ENCODE measurements around the gene FBXO3.
"Not testable (repeated sequence)": the region's sequence is repeated elsewhere in the genome, so short reads cannot be mapped to it uniquely, and the experiment has no call there.

The FBXO3 gene

DNA sequence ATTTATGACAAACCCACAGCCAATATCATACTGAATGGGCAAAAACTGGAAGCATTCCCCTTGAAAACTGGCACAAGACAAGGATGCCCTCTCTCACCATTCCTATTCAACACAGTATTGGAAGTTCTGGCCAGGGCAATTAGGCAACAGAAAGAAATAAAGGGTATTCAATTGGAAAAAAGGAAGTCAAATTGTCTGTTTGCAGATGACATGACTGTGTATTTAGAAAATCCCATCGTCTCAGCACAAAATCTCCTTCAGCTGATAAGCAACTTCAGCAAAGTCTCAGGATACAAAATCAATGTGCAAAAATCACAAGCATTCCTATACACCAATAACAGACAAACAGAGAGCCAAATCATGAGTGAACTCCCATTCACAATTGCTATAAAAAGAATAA is 46.8 kb downstream of the FBXO3 start:
- not testable (repeated sequence) for H3K9ac ChIP-seq (ENCODE audit: low read depth, low read length); H3K36me3 ChIP-seq (ENCODE audit: insufficient read depth, low read length); H3K9me3 ChIP-seq (ENCODE audit: control insufficient read depth, insufficient read depth, low read length)
- H3K4me1 ChIP-seq (ENCODE audit: insufficient read depth, low read length): peaks cover 11% of the 10 kb centered on the region; the same call in 1 of the 2 replicates

DNA sequence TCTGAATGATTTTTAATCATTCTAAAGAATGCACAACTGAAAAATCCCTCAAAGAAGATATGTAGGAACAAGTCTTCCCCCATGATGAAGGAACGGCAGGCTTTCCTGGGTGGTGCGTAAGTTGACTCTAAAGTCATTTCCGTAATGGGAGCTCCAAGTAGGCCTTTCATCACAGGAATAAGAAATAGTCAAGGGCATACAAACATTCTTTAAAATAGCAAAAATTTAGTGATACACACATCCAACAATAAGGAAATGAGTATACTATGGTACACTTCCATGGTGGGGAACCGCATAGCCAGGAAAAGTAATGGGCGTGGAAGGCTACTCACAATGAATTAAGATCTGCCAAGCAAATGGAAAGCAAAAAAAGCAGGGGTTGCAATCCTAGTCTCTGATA is 48.8 kb downstream of the FBXO3 start:
- no peaks in the 10 kb centered on the region for H3K36me3 ChIP-seq (ENCODE audit: insufficient read depth, low read length)
- H3K9ac ChIP-seq (ENCODE audit: low read depth, low read length): no peak overlapping the region
- no peaks in the 10 kb centered on the region for H3K9me3 ChIP-seq (ENCODE audit: control insufficient read depth, insufficient read depth, low read length)
- peaks cover 11% of the 10 kb centered on the region; the same call in 1 of the 2 replicates for H3K4me1 ChIP-seq (ENCODE audit: insufficient read depth, low read length)

DNA sequence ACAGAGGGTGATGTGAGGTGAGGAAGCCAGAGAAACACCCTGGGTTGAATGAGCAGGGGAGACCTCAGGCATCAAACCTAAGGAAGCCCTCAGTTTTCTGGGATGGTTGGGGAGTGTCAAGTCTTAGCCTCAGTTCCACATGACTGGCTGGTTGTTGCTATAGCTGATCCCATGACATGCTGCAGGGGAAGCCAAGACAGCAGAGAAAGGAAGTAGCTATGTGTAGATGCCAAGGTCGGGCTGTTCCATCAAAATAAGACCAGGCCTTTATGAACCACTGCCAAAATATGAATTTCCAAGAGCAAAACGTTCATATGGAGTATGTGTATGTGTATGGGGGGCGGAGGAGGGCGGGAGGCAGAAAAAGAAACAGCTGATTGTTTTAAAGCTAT is 49.7 kb downstream of the FBXO3 start:
- Histone ChIP-seq H3K9ac (ENCODE audit: low read depth, low read length) (no peak overlapping the region), H3K36me3 (ENCODE audit: insufficient read depth, low read length) (no peaks in the 10 kb centered on the region), H3K4me1 (ENCODE audit: insufficient read depth, low read length) (peaks cover 11% of the 10 kb centered on the region; the same call in 1 of the 2 replicates), H3K9me3 (ENCODE audit: control insufficient read depth, insufficient read depth, low read length) (no peaks in the 10 kb centered on the region)

DNA sequence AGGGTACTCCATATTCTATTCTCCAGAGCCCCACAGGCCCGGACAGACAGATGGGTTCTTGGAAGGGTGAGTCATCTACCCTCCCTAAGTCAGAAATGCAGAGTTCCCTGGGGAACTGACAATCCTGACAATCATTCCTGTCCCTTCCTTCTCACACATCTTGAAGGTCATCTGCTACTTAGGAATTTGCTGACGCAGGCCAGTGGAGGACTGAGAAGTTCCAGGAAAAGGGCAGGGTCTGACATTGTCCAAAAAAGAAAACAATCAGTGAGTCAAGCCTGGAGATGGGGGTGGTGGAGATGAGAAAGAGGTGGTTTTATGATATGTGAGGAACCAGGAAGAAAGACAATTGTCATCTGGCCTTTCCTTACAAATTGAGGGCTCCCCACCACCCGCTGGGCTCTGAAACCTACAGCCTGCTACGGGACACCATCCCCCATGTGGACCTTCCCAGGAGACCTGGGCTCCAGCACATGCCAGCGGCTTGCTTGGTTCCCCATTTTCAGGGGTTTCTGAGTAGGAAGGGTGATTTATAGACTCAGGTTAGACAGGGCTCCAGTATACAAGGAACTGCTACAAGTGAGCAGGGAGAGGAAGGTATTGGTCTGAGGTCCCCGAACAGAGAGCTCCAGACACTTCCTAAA is 51.0 kb downstream of the FBXO3 start:
- H3K4me1 ChIP-seq (ENCODE audit: insufficient read depth, low read length): peaks cover 11% of the 10 kb centered on the region; the same call in 1 of the 2 replicates
- no peaks in the 10 kb centered on the region for H3K36me3 ChIP-seq (ENCODE audit: insufficient read depth, low read length)
- H3K9ac ChIP-seq (ENCODE audit: low read depth, low read length): no peak overlapping the region
- H3K9me3 ChIP-seq (ENCODE audit: control insufficient read depth, insufficient read depth, low read length): no peaks in the 10 kb centered on the region

DNA sequence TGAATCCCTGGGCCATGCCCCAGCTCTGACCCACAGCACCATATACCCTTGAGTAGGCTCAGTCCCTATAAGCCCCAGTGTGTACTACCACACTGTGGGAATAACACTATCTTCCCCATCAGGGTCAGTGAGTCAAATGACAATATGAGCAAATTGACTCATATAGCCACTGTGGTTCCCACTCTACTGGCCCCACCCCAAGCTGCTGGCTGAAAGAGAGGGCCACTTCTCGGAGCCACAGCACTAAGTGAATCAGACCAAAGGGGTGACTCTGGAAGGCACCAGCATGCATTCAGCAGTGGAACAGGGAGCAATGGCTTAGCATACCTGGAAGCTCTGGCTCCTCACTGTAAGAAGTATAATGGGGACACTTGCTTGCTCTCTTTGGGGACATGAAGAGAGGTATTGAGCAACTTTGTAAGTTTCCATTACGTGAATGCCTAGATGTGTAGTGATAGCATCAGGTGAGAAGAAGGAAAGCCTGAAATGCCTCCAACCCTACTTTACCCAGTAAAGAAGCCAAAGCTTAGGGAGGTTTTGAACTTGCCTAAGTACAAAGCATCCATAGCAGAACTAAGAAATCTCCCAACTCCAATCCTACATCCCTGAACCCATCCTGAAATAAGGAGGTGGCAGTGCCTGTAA is 51.6 kb downstream of the FBXO3 start:
- Histone ChIP-seq H3K9me3 (ENCODE audit: control insufficient read depth, insufficient read depth, low read length) (no peaks in the 10 kb centered on the region), H3K9ac (ENCODE audit: low read depth, low read length) (no peak overlapping the region), H3K4me1 (ENCODE audit: insufficient read depth, low read length) (peaks cover 11% of the 10 kb centered on the region; the same call in 1 of the 2 replicates), H3K36me3 (ENCODE audit: insufficient read depth, low read length) (no peaks in the 10 kb centered on the region)

DNA sequence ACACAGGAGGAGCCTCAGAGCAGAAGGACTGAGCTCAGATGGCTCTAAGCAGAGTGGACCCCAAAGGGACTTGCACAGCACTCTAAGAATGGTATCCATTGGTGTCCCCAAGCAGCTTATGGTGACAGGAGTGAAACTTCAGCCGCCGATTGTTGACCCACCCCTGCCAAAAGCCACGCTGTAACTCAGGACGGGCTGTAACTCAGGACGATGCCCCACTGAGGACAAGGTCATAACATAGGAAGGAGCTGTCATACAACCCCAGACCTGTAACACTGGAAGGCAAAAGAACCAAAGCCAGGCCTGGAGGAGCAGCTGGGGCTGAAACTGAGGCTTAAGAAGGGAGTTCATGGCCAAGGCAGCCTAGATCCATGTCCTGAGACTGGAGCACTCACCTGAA is 52.3 kb downstream of the FBXO3 start:
- Histone ChIP-seq H3K36me3 (ENCODE audit: insufficient read depth, low read length) (no peaks in the 10 kb centered on the region), H3K9me3 (ENCODE audit: control insufficient read depth, insufficient read depth, low read length) (no peaks in the 10 kb centered on the region), H3K9ac (ENCODE audit: low read depth, low read length) (no peak overlapping the region), H3K4me1 (ENCODE audit: insufficient read depth, low read length) (peaks cover 11% of the 10 kb centered on the region; the same call in 1 of the 2 replicates)

DNA sequence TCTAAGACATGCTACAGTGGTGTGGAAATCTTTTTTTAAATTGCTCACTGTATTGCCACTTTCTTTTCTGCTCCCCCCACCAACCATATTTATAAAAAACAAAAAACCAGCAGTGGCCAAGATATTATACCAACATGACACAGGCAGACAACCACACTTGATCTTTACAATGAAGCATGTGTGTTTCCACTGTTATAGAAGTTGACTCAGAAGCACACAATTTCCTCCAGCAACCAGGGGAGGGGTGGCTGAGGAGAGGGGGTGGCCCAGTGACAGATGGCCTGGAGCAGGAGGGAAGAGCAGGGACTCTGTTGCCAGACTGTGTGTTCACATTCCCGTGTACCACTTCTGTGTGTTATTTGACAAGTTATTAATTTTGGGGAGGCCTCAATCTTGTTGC is 52.9 kb downstream of the FBXO3 start:
- Histone ChIP-seq H3K9ac (ENCODE audit: low read depth, low read length) (no peak overlapping the region), H3K9me3 (ENCODE audit: control insufficient read depth, insufficient read depth, low read length) (no peaks in the 10 kb centered on the region), H3K36me3 (ENCODE audit: insufficient read depth, low read length) (no peaks in the 10 kb centered on the region; the same call in 1 of the 2 replicates), H3K4me1 (ENCODE audit: insufficient read depth, low read length) (peaks cover 11% of the 10 kb centered on the region; the same call in 1 of the 2 replicates)

DNA sequence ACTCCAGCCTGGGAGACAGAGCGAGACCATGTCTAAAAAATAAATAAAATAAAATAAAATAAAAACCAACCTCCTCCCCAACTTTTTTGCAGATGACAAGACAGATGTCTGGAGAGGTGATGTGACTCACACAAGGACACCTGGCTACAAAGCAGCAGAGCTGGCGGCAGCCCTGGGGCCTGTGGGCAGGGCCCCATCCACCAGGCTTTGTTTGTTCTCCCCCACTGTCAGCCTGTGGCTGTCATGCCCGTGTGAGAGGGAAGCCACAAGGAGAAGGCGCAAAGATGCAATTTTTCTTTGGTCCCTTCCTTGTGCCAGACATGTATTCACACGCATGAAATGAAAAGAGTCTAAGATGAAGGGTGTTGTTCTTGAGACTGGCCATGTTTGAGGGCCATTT is 54.7 kb downstream of the FBXO3 start:
- H3K36me3 ChIP-seq (ENCODE audit: insufficient read depth, low read length): no peaks in the 10 kb centered on the region; the same call in 1 of the 2 replicates
- no peaks in the 10 kb centered on the region for H3K9me3 ChIP-seq (ENCODE audit: control insufficient read depth, insufficient read depth, low read length)
- H3K4me1 ChIP-seq (ENCODE audit: insufficient read depth, low read length): peaks cover 11% of the 10 kb centered on the region; the same call in 1 of the 2 replicates
- no peak overlapping the region for H3K9ac ChIP-seq (ENCODE audit: low read depth, low read length)

DNA sequence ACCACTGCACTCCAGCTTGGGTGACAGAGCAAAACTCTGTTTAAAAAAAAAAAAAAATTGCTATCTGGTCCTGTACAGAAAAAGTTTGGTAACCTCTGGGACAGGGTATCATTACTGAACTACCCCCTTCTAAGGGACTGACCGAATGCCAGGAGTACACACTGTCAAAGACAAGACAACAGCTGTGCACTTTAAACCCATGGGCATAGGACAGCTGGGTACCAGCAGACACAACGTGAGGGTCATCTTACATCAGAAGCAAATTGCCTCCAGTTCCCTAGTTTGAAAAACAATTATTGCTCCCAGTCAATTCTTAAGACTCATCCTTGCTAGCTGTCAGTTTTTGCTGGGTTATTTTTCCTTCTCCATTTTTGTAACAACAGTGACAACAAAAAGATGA is 55.9 kb downstream of the FBXO3 start:
- H3K9ac ChIP-seq (ENCODE audit: low read depth, low read length): no peak overlapping the region
- H3K9me3 ChIP-seq (ENCODE audit: control insufficient read depth, insufficient read depth, low read length): no peaks in the 10 kb centered on the region
- no peaks in the 10 kb centered on the region; the same call in 1 of the 2 replicates for H3K36me3 ChIP-seq (ENCODE audit: insufficient read depth, low read length)
- H3K4me1 ChIP-seq (ENCODE audit: insufficient read depth, low read length): peaks cover 5% of the 10 kb centered on the region; the same call in 1 of the 2 replicates

DNA sequence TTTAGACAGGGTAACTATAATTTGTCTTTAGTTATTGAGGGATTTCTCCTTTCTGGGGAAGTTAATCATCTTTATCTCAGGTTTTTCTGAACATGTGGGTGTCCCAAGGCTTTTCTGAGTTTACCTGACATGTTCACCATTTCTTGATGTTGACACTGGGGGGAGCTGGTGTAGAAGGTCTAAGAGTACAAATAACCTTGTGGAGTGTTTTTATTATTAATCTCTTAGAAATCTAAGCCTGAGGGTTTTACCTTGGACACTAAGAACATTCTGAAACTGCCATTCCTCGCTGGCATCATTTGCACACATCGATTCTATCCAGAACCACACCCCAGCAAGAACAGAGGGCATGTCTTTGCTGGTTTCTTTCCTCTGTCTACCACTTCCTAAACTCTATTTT is 58.1 kb downstream of the FBXO3 start:
- H3K36me3 ChIP-seq (ENCODE audit: insufficient read depth, low read length): no peaks in the 10 kb centered on the region; the same call in 1 of the 2 replicates
- H3K4me1 ChIP-seq (ENCODE audit: insufficient read depth, low read length): no peaks in the 10 kb centered on the region
- no peak overlapping the region for H3K9ac ChIP-seq (ENCODE audit: low read depth, low read length)
- H3K9me3 ChIP-seq (ENCODE audit: control insufficient read depth, insufficient read depth, low read length): no peaks in the 10 kb centered on the region

DNA sequence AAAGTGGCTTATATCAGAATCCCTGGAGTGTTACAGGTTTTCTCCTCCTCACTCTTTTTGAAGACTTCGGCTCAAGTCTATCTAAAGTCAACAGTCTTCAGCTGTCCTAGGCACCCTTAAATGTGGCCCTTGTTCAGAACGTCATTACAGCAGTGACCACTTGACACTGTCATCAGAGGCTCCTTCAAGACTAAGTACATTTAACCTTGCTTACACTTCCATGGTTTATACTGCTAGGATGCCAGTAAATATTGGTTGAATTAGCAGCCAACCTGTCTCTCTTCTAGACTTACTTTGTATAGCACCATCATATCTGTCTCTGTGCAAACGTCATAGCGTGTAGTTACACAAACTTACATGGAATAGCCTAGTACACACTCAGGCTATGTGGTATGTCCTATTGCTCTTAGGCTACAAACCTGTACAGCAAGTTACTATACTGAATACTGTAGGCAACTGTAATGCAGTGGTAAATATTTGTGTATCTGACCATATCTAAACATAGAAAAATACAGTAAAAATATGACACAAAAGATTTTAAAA is 60.4 kb downstream of the FBXO3 start:
- Histone ChIP-seq H3K9me3 (ENCODE audit: control insufficient read depth, insufficient read depth, low read length) (no peaks in the 10 kb centered on the region), H3K36me3 (ENCODE audit: insufficient read depth, low read length) (no peaks in the 10 kb centered on the region; the same call in 1 of the 2 replicates), H3K9ac (ENCODE audit: low read depth, low read length) (no peak overlapping the region), H3K4me1 (ENCODE audit: insufficient read depth, low read length) (no peaks in the 10 kb centered on the region)

DNA sequence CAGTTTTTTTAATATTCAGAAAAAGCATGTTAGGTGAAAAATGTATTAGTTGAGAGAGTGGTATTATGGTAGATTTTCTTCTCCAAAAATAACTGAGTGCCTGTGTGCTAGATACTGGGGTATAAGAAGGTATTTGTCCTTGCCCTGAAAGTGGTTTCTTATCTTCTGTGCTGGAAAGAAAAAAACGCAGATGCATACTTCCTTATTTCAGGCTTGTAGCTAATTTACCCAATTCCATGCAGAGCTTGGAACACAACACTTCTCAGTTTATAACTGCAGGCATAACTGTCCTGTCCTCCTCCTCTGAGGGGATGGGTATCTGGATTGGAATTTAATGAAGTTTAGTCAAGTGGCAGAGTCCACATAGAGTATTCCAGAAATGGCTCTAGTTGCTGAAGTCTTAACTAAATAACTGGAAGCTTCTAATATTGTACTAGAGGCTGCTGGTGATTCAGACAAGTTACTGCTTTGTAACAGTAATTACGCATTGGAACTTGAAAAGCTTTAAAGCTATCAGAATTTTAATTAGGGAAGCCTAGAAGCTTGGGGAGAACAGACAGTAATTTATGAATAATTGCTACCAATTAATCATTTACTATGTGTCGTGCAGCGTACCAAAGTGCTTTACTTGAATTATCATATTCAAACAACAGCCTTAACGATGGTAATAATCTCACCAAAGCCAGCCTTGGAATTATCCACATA is 61.0 kb downstream of the FBXO3 start:
- no peak overlapping the region for H3K9ac ChIP-seq (ENCODE audit: low read depth, low read length)
- no peaks in the 10 kb centered on the region for H3K9me3 ChIP-seq (ENCODE audit: control insufficient read depth, insufficient read depth, low read length)
- H3K4me1 ChIP-seq (ENCODE audit: insufficient read depth, low read length): no peaks in the 10 kb centered on the region
- H3K36me3 ChIP-seq (ENCODE audit: insufficient read depth, low read length): no peaks in the 10 kb centered on the region; the same call in 1 of the 2 replicates

DNA sequence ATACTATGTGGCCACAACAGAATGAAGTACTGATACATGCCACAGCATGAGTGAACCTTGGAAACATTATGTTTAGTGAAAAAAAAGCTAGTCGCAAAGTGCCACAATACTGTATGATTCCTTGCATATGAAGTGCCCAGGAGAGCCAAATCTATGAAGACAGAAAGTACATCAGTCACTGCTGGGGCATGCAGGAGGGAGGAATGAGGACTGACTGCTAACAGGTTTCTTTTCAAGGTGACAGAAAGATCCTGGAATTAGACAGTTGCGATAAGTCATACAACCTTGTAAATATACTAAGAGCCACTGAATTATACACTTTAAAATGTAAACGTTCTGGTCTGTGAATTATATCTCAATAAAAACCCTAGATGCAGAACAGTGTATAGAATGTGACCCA is 61.9 kb downstream of the FBXO3 start:
- Histone ChIP-seq H3K9ac (ENCODE audit: low read depth, low read length) (no peak overlapping the region), H3K9me3 (ENCODE audit: control insufficient read depth, insufficient read depth, low read length) (no peaks in the 10 kb centered on the region), H3K36me3 (ENCODE audit: insufficient read depth, low read length) (no peaks in the 10 kb centered on the region; the same call in 1 of the 2 replicates), H3K4me1 (ENCODE audit: insufficient read depth, low read length) (no peaks in the 10 kb centered on the region)

DNA sequence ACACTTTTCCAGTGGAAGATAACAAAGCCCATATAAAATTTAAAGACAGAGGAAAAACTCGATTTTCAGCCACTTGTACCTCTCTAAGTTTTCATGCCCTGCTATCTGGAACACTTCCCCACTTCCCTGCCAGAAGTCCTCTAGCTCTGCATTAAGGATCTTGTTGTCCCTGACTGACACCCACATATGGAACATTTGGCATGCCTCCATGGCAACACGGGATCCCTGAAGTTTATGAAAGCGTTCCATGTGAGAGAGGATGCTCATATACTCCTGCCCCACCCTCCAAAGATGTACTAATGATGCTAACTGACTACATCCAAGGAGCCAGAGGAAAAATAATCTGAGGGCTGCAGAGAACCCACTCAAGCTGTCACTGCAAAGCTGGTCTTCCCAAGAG is 64.9 kb downstream of the FBXO3 start:
- Histone ChIP-seq H3K4me1 (ENCODE audit: insufficient read depth, low read length) (no peaks in the 10 kb centered on the region), H3K9me3 (ENCODE audit: control insufficient read depth, insufficient read depth, low read length) (no peaks in the 10 kb centered on the region), H3K36me3 (ENCODE audit: insufficient read depth, low read length) (no peaks in the 10 kb centered on the region), H3K9ac (ENCODE audit: low read depth, low read length) (no peak overlapping the region)

All from ES-I3 (cell line).